Trophoblast cell (in vitro differentiated cells and primary cell): ENCODE results near the gene CPT2.

Source experiments
- DNase-seq, 2 donors: peaks; one replicate each; pipeline ENCODE4 v3.0.0-alpha.2; 2016
- H2AFZ ChIP-seq: 2 replicates; pipeline ENCODE4 v1.6.1; 2013; ENCODE audit warnings: low read length, moderate library complexity, mild to moderate bottlenecking; ENCODE audit not compliant: insufficient read depth, poor library complexity
- H2AK5ac ChIP-seq: 2 replicates; pipeline ENCODE4 v1.6.1; 2013; ENCODE audit warnings: mild to moderate bottlenecking, low read length
- H2BK120ac ChIP-seq: 2 replicates; pipeline ENCODE4 v1.6.1; 2013; ENCODE audit warnings: low read length, mild to moderate bottlenecking, moderate library complexity; ENCODE audit not compliant: insufficient read depth, poor library complexity
- H2BK12ac ChIP-seq: 2 replicates; pipeline ENCODE4 v1.6.1; 2013; ENCODE audit warnings: mild to moderate bottlenecking, low read length, moderate library complexity
- H2BK5ac ChIP-seq: 2 replicates; pipeline ENCODE4 v1.6.1; 2013; ENCODE audit warnings: low read length, low read depth, moderate library complexity, mild to moderate bottlenecking; ENCODE audit not compliant: poor library complexity
- H3K14ac ChIP-seq: 2 replicates; pipeline ENCODE4 v1.6.1; 2013; ENCODE audit warnings: mild to moderate bottlenecking, low read length
- H3K18ac ChIP-seq: 2 replicates; pipeline ENCODE4 v1.6.1; 2013; ENCODE audit warnings: mild to moderate bottlenecking, low read length
- H3K23ac ChIP-seq: 2 replicates; pipeline ENCODE4 v1.6.1; 2013; ENCODE audit warnings: low read length
- H3K27ac ChIP-seq: 2 replicates; pipeline ENCODE4 v1.5.1; 2013; ENCODE audit warnings: low read depth, mild to moderate bottlenecking, inconsistent platforms, low read length, moderate library complexity
- H3K27me3 ChIP-seq: 2 replicates; pipeline ENCODE4 v1.6.1; 2013; ENCODE audit warnings: inconsistent platforms, mild to moderate bottlenecking, low read length, moderate library complexity; ENCODE audit not compliant: insufficient read depth
- H3K36me3 ChIP-seq, 2 experiments: 1 replicate in 1 of 2; 2 replicates in 1 of 2; pipeline ENCODE4 v1.6.1; 2013; ENCODE audit warnings: low read length in 2 of 2, mild to moderate bottlenecking in 2 of 2, moderate library complexity in 1 of 2; ENCODE audit not compliant: insufficient read depth in 2 of 2, control insufficient read depth in 1 of 2
- H3K4ac ChIP-seq: 2 replicates; pipeline ENCODE4 v1.6.1; 2013; ENCODE audit warnings: low read depth, mild to moderate bottlenecking, low read length, moderate library complexity
- H3K4me1 ChIP-seq, 2 experiments: 1 replicate in 1 of 2; 2 replicates in 1 of 2; pipeline ENCODE4 v1.6.1; 2013; ENCODE audit warnings: low read length in 2 of 2, mild to moderate bottlenecking in 2 of 2, moderate library complexity in 1 of 2; ENCODE audit not compliant: insufficient read depth in 2 of 2, control insufficient read depth in 1 of 2
- H3K4me2 ChIP-seq: 2 replicates; pipeline ENCODE4 v1.6.1; 2013; ENCODE audit warnings: inconsistent platforms, mild to moderate bottlenecking, low read length, moderate library complexity
- H3K4me3 ChIP-seq: 2 replicates; pipeline ENCODE4 v1.5.1; 2013; ENCODE audit warnings: mild to moderate bottlenecking, low read depth, low read length, inconsistent platforms
- H3K79me1 ChIP-seq: one replicate; pipeline ENCODE4 v1.6.1; 2013; ENCODE audit warnings: low read length
- H3K79me2 ChIP-seq: 2 replicates; pipeline ENCODE4 v1.6.1; 2013; ENCODE audit warnings: low read length, mild to moderate bottlenecking; ENCODE audit not compliant: control insufficient read depth, insufficient read depth, poor library complexity
- H3K9ac ChIP-seq: 2 replicates; pipeline ENCODE4 v1.6.1; 2013; ENCODE audit warnings: mild to moderate bottlenecking, low read length
- H3K9me3 ChIP-seq: 2 replicates; pipeline ENCODE4 v1.6.1; 2013; ENCODE audit warnings: low read depth, mild to moderate bottlenecking, control low read depth, inconsistent platforms, low read length; ENCODE audit not compliant: insufficient read depth
- H4K12ac ChIP-seq: 2 replicates; pipeline ENCODE4 v1.6.1; 2013; ENCODE audit warnings: low read depth, mild to moderate bottlenecking, low read length, moderate library complexity
- H4K8ac ChIP-seq: 2 replicates; pipeline ENCODE4 v1.6.1; 2013; ENCODE audit warnings: low read depth, mild to moderate bottlenecking, low read length, moderate library complexity
- H4K91ac ChIP-seq: one replicate; pipeline ENCODE4 v1.6.1; 2013; ENCODE audit warnings: low read depth, mild to moderate bottlenecking, low read length, moderate library complexity
- WGBS: extraction: QIAGEN DNeasy Blood & Tissue Kit; methylation state at CpG from one replicate; pipeline ENCODE4 v1.1.7; 2013; ENCODE audit warnings: missing lambda C conversion rate; ENCODE audit not compliant: insufficient read length, insufficient coverage; ENCODE audit errors: extremely low coverage; 5-methylcytosine and 5-hydroxymethylcytosine counted together

CPT2 gene

DNA sequence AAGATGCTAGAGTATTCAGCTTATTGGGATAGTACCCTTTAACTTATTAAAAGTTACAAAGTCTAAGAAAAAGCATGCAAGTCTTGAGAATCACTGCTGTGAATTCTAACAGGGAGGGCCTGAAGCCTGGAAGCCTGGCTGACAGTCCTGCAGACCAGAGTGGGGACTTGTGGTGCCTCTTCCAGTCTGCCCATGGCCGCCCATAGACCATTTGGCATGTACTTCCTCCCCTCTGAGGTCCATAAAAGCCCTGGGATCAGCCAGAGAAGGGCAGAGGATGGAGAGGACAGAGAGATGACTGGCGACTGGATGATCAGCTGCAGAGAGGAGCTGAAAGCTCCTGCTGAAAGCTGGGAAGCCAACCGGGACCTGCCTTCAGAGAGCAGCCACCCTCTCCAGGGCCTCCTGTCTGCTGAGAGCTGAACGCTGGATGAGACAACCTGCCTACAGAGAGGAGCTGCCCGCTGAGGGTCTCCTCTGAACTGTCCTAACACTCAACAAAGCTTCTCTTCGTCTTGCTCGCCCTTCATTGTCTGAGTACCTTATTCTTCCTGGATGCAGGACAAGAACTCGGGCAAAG lies 41.7 kb upstream of the CPT2 start:
- Histone ChIP-seq H2BK12ac (no peak overlapping the region), H3K79me2 (no peaks in the 10 kb centered on the region), H3K4me3 (no peak overlapping the region), H3K4me1 (no peaks in the 10 kb centered on the region), H2AK5ac (no peak overlapping the region), H3K9ac (no peak overlapping the region), H3K14ac (no peak overlapping the region), H2BK5ac (no peak overlapping the region), H3K27ac (no peak overlapping the region), H3K36me3 (no peaks in the 10 kb centered on the region), H3K9me3 (no peaks in the 10 kb centered on the region), H4K12ac (no peak overlapping the region), H3K79me1 (no peaks in the 10 kb centered on the region), H3K4ac (no peak overlapping the region), H4K91ac (no peak overlapping the region), H4K8ac (no peak overlapping the region), H3K4me2 (no peak overlapping the region), H2BK120ac (no peak overlapping the region), H3K27me3 (no peaks in the 10 kb centered on the region), H2AFZ (no peak overlapping the region), H3K18ac (no peak overlapping the region), H3K23ac (no peak overlapping the region)
- no peak for DNase-seq
- no CpG with 5 or more reads among the region's 8 CpGs for WGBS

DNA sequence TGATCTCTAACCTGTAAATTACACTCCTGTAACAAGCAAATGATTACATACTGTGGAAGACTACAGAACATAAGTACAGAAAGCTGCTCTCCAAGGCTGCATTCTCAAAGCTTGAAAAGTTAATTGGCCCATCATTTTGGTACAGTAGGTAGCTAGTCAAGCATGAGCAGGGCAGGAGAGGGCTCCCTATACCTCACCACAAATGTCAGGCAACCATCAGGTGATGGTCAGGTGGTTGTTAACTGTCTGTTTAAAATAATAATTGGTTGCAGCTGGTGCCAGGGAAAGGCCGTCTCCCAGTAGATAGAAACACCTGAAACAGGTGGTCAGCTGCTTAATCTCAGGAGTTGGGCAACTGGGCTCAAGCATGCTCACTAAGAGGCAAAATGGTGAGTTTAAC lies 41.1 kb upstream of the CPT2 start:
- no peak overlapping the region for H3K4me2 ChIP-seq
- no peak overlapping the region for H3K9ac ChIP-seq
- H3K36me3 ChIP-seq = no peaks in the 10 kb centered on the region
- H4K8ac ChIP-seq = no peak overlapping the region
- no peak overlapping the region for H4K12ac ChIP-seq
- H2BK12ac ChIP-seq = no peak overlapping the region
- H3K27ac ChIP-seq = no peak overlapping the region
- H2BK5ac ChIP-seq = no peak overlapping the region
- no peaks in the 10 kb centered on the region for H3K4me1 ChIP-seq
- no peaks in the 10 kb centered on the region for H3K79me1 ChIP-seq
- no CpG with 5 or more reads among the region's 1 CpG for WGBS
- no peak overlapping the region for H4K91ac ChIP-seq
- H2BK120ac ChIP-seq = no peak overlapping the region
- H3K27me3 ChIP-seq = no peaks in the 10 kb centered on the region
- no peak overlapping the region for H3K4ac ChIP-seq
- DNase-seq = no peak
- H2AK5ac ChIP-seq = no peak overlapping the region
- H3K79me2 ChIP-seq = no peaks in the 10 kb centered on the region
- H3K23ac ChIP-seq = no peak overlapping the region
- H3K14ac ChIP-seq = no peak overlapping the region
- no peak overlapping the region for H3K18ac ChIP-seq
- no peak overlapping the region for H3K4me3 ChIP-seq
- H2AFZ ChIP-seq = no peak overlapping the region
- H3K9me3 ChIP-seq = no peaks in the 10 kb centered on the region

DNA sequence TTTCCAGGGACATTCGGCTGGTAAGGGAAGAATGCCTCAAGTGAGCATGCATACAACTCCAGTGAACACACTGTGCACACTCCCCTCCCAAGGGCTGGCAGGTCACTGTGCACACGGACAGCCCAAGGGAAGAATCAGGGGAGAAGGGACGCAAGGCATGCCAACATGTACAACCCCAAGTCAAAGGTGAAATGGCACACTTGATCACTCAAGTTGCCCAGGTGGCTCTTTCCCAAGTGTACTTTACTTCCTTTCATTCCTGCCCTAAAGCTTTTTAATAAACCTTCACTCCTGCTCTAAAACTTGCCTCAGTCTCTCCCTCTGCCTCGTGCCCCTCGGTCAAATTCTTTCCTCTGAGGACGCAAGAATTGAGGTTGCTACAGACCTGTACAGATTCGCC lies 40.7 kb upstream of the CPT2 start:
- Histone ChIP-seq H3K14ac (no peak overlapping the region), H3K4me2 (no peak overlapping the region), H3K9ac (no peak overlapping the region), H2BK5ac (no peak overlapping the region), H3K79me2 (no peaks in the 10 kb centered on the region), H3K4me3 (no peak overlapping the region), H3K4ac (no peak overlapping the region), H3K36me3 (no peaks in the 10 kb centered on the region), H2BK12ac (no peak overlapping the region), H3K79me1 (no peaks in the 10 kb centered on the region), H2AK5ac (no peak overlapping the region), H3K27ac (no peak overlapping the region), H4K12ac (no peak overlapping the region), H3K27me3 (no peaks in the 10 kb centered on the region), H3K18ac (no peak overlapping the region), H2AFZ (no peak overlapping the region), H4K91ac (no peak overlapping the region), H3K4me1 (no peaks in the 10 kb centered on the region), H3K9me3 (no peaks in the 10 kb centered on the region), H3K23ac (no peak overlapping the region), H2BK120ac (no peak overlapping the region), H4K8ac (no peak overlapping the region)
- WGBS = no CpG with 5 or more reads among the region's 7 CpGs
- no peak for DNase-seq

DNA sequence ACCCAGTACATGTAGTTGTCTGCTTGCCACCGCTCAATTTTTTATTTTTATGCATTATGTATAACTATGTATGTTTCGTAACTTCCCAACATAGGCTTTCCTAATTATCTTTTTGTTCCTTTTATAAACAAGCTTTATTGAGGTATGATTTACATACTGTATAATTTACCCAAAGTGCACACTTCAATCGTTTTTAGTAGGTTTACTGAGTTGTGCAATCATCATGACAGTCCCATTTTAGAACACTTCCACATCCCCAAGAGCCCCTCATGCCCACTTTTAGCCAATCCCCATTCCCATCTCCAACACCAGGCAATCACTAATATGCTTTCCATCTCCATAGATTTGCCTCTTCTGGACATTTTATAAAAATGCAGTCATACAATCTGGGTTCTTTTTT lies 39.8 kb upstream of the CPT2 start:
- no peaks in the 10 kb centered on the region for H3K79me1 ChIP-seq
- no peak overlapping the region for H2BK120ac ChIP-seq
- H2AK5ac ChIP-seq = no peak overlapping the region
- H3K18ac ChIP-seq = no peak overlapping the region
- no peak for DNase-seq
- no peak overlapping the region for H3K27ac ChIP-seq
- no peaks in the 10 kb centered on the region for H3K9me3 ChIP-seq
- H3K23ac ChIP-seq = no peak overlapping the region
- H3K9ac ChIP-seq = no peak overlapping the region
- no peak overlapping the region for H4K91ac ChIP-seq
- H2AFZ ChIP-seq = no peak overlapping the region
- no peak overlapping the region for H4K12ac ChIP-seq
- no peak overlapping the region for H4K8ac ChIP-seq
- H3K4me2 ChIP-seq = no peak overlapping the region
- no peaks in the 10 kb centered on the region for H3K4me1 ChIP-seq
- no peaks in the 10 kb centered on the region for H3K27me3 ChIP-seq
- H3K36me3 ChIP-seq = no peaks in the 10 kb centered on the region
- no peak overlapping the region for H2BK12ac ChIP-seq
- H3K79me2 ChIP-seq = no peaks in the 10 kb centered on the region
- no peak overlapping the region for H2BK5ac ChIP-seq
- no peak overlapping the region for H3K4ac ChIP-seq
- WGBS = no CpG with 5 or more reads among the region's 3 CpGs
- H3K4me3 ChIP-seq = no peak overlapping the region
- no peak overlapping the region for H3K14ac ChIP-seq
